SK-N-SH treated with all-trans-retinoic acid at 6 μM for 48 hours (cell line): ENCODE measurements around the gene AKT3.

Source experiments
- OSR1 ChIP-seq: fragments of 250-450 bp; sonication (Bioruptor Pico); IDR thresholded peaks from 2 replicates; pipeline ENCODE4 v1.8.0; 2022; ENCODE audit warnings: moderate library complexity, mild to moderate bottlenecking, inconsistent platforms
- SNAI2 ChIP-seq: fragments of 250-450 bp; sonication (Bioruptor Pico); IDR thresholded peaks from 2 replicates; pipeline ENCODE4 v1.5.0; 2020; ENCODE audit warnings: mild to moderate bottlenecking, moderate library complexity
- TCF4 ChIP-seq: fragments of 250-450 bp; sonication (Bioruptor Pico); IDR thresholded peaks from 2 replicates; pipeline ENCODE4 v1.8.0; 2021; ENCODE audit warnings: mild to moderate bottlenecking, moderate library complexity, borderline replicate concordance
- ZFP3 ChIP-seq: fragments of 250-450 bp; sonication (Bioruptor Pico); IDR thresholded peaks from 2 replicates; pipeline ENCODE4 v1.5.0; 2020; ENCODE audit warnings: mild to moderate bottlenecking, moderate library complexity
- TF ChIP-seq, protein P1 (sequence below): fragments of 250-450 bp; sonication (Bioruptor Pico); IDR thresholded peaks from 2 replicates; pipeline ENCODE4 v1.8.0; 2020; ENCODE audit warnings: mild to moderate bottlenecking, moderate library complexity, borderline replicate concordance

DNA sequence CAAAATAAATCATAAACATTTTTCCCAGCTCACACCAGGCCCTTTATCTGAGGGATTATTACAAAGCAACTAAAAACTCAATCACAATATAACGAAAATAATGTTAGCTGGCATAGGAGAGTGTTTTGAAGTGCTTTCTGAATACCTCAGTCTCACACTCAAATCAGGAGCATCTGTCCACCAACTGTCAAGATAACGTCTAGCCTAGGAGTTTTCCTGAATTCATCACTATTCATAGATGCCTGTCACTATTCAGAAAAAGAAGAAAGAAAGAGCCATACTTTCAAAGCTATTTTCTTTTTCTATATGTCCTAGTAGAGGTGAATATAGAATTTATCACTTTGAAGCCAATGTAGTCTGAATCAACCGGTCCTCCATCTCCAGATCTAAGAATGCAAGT is 127.0 kb downstream of the AKT3 start:
- TF ChIP-seq TCF4 (CRISPR knock-in tag) (no peak), ZFP3 (no peak), OSR1 (no peak), SNAI2 (CRISPR knock-in tag) (no peak)
- TF ChIP-seq, protein P1, sequence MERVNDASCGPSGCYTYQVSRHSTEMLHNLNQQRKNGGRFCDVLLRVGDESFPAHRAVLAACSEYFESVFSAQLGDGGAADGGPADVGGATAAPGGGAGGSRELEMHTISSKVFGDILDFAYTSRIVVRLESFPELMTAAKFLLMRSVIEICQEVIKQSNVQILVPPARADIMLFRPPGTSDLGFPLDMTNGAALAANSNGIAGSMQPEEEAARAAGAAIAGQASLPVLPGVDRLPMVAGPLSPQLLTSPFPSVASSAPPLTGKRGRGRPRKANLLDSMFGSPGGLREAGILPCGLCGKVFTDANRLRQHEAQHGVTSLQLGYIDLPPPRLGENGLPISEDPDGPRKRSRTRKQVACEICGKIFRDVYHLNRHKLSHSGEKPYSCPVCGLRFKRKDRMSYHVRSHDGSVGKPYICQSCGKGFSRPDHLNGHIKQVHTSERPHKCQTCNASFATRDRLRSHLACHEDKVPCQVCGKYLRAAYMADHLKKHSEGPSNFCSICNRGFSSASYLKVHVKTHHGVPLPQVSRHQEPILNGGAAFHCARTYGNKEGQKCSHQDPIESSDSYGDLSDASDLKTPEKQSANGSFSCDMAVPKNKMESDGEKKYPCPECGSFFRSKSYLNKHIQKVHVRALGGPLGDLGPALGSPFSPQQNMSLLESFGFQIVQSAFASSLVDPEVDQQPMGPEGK (CRISPR knock-in tag) = no peak
